Psoas muscle (tissue), 8 donors: ENCODE data around the gene CHRNB1. TPM values are rescaled to one million over a fixed set of nuclear protein-coding genes. Genes with fewer than 3 reads are reported as not detected.

ENCODE experiments used
- ATAC-seq, 4 donors: fragments of 200-7000 bp; cut with Tn5 transposase; one replicate each; pipeline ENCODE4 v1.9.1; 2020; ENCODE audit warnings: moderate library complexity in 3 of 4, mild to moderate bottlenecking in 2 of 4
- DNase-seq, 2 donors: peaks; one replicate each; pipeline ENCODE4 v3.0.0-alpha.2; 2020
- H3K27ac ChIP-seq: fragments of 200-600 bp; one replicate; pipeline ENCODE4 v1.8.0; 2022
- H3K27me3 ChIP-seq, 3 donors: fragments of 200-600 bp in 1 of 3; one replicate each; pipeline versions ENCODE4 v1.6.1 to v1.8.0; 2013 to 2022; ENCODE audit warnings: low read length in 2 of 3, mild to moderate bottlenecking in 2 of 3, moderate library complexity in 1 of 3; ENCODE audit not compliant: insufficient read depth in 3 of 3
- H3K36me3 ChIP-seq, 2 donors: fragments of 200-600 bp in 1 of 2; one replicate each; pipeline versions ENCODE4 v1.6.1 to v1.8.0; 2013 to 2022; ENCODE audit warnings: low read depth in 1 of 2, mild to moderate bottlenecking in 1 of 2, moderate library complexity in 1 of 2; ENCODE audit not compliant: insufficient read depth in 1 of 2
- H3K4me1 ChIP-seq: fragments of 200-600 bp; one replicate; pipeline ENCODE4 v1.8.0; 2022
- H3K4me3 ChIP-seq: fragments of 200-600 bp; one replicate; pipeline ENCODE4 v1.8.0; 2022; ENCODE audit warnings: mild to moderate bottlenecking
- H3K9me3 ChIP-seq: fragments of 200-600 bp; one replicate; pipeline ENCODE4 v1.8.0; 2022
- CTCF ChIP-seq: fragments of 200-600 bp; IDR thresholded peaks from one replicate; pipeline ENCODE4 v1.8.0; 2022; ENCODE audit warnings: antibody characterized with exemption
- WGBS, 3 donors: extraction: QIAGEN DNeasy Blood & Tissue Kit; methylation state at CpG; one replicate each; pipeline versions ENCODE4 v1.1.6 to v1.1.7; 2013; 5-methylcytosine and 5-hydroxymethylcytosine counted together
- intact Hi-C, 2 donors: fragments of 100-400 bp; cut with DNase I; formaldehyde crosslinking; loops; one replicate each; pipeline versions ENCODE4 v1.11.0 to v1.14.2; 2022
- polyA plus RNA-seq, 3 donors: library from polyadenylated mRNA; stranded (reverse); fragments of 200-250 nt; gene quantifications; one replicate each; pipeline ENCODE4 v1.2.3, GENCODE V29; 2013
- total RNA-seq, 4 donors: library from RNA; stranded (reverse); fragmentation: NEBNext Ultra II Directional in 2 of 4; extraction: Animal tissue kit (Norgen Biotek cat#: 25700) in 2 of 4; gene quantifications; one replicate each; pipeline versions ENCODE4 v1.2.1 to v1.2.4, GENCODE V29; 2021 to 2023
- donor health status: healthy with polysubstance abuse.
- donor health status: DM: no; HTN: no; CAD: no; lungs with moderate emphysema.
- donor health status: Bipolar disorder and iron deficiency.
- donor health status: healthy.
- donor health status: DM: yes; HTN: yes; CAD: no.
- donor health status: DM: no; HTN: no; CAD: no.
- donor health status: DM: no; HTN: no; CAD: no.
- donor health status: DM: yes; HTN: yes; CAD: no.

Gene CHRNB1
- total and polyA plus RNA-seq, 7 donors = 73.0 to 190 (median 118) TPM

DNA sequence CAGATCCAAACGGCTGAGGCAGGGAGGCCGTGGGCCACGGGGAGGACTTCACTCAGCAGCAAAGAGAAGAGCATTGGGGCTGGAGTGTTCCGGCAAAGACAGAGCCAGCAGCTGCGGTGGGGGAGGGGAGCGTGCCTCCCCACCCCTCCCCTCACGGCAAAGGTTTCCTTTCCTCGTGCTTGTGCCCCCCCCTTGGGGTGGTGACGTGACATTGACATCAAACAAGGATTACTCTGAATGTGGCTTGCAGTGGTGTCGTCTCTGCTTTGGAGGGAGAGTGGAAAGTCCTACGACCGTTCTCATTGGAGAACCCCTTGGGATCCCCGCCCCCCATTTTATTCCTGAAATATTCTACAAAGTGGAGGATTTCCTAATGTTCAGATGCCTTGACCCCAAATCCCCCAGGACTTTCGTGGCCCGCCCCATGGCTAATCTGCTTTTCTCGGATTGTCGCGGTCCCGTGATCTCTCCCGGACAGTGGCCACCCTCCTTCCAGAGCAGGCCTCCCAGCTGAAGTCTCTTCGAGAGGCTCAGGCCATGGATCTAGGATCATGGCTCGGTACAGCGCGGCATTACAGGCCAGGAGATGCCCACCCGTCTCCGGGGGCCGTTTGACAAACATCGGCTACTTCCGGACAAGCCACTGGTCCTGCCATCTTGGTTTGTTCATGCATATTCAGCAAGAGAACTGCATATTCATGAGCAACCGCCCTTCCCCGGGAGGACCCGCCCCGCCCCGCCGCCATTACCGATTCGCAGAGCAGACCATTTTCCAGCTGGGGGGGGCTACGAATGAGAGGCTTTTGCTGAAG is 38.6 kb downstream of the CHRNB1 start:
- Histone ChIP-seq H3K9me3 (no peaks in the 10 kb centered on the region), H3K36me3 (peaks cover 3 to 4% of the 10 kb centered on the region in 2 donors), H3K4me1 (peaks cover 48% of the 10 kb centered on the region), H3K27me3 (no peaks in the 10 kb centered on the region), H3K27ac (peak overlapping the region; percentile 100), H3K4me3 (peak overlapping the region; percentile 85)
- TF ChIP-seq CTCF = no peak
- DNase-seq (peak; percentile 95 to 98), ATAC-seq (peak; percentile 71 to 79 (median 72))
- intact Hi-C loops = loop anchor here in 1 of 2 donors (1.0 to 5.0 kb wide), 4 partner anchors 43 to 739 kb away; partner anchors contain the start of gene TMEM256
- WGBS, 3 donors = 1% methylated on average over 38 of the region's 38 CpGs

DNA sequence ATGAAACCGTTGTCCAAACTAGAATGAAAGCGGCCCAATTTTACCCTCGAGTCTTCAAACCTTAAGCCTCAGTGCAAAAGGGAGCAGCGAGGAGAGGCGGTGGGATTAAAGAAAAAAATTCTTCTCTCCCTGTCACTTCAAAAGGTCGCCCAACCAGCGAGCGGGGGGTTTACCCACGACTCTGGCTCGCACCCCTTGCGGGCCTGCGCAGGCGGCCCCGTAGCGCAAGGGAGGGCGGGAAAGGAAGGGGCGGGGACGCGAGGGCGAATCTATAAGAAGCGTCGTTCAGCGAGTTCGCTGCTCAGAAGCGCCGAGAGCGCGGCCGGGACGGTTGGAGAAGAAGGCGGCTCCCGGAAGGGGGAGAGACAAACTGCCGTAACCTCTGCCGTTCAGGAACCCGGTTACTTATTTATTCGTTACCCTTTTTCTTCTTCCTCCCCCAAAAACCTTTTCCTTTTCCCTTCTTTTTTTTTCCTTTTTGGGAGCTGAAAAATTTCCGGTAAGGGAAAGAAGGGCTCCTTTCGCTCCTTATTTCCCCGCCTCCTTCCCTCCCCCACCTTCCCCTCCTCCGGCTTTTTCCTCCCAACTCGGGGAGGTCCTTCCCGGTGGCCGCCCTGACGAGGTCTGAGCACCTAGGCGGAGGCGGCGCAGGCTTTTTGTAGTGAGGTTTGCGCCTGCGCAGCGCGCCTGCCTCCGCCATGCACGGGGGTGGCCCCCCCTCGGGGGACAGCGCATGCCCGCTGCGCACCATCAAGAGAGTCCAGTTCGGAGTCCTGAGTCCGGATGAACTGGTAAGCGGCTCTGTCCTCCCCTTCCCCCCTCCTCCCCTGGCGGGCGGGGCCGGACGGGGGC is 39.4 kb downstream of the CHRNB1 start, which contains the start of gene POLR2A:
Gene POLR2A, plus strand, starts transcription at position 300 of the 852 bp plus-strand sequence.
- peak; percentile 99 for DNase-seq
- peak; percentile 81 to 84 (median 82) for ATAC-seq
- no peaks in the 10 kb centered on the region for H3K9me3 ChIP-seq
- H3K27ac ChIP-seq = peak within 1 kb of the TSS; percentile 100
- H3K4me3 ChIP-seq = peak within 1 kb of the TSS; percentile 85
- TF ChIP-seq CTCF = no peak
- peaks cover 55% of the 10 kb centered on the region for H3K4me1 ChIP-seq
- 0 to 1% (median 0%) methylated on average over 62 to 64 of the region's 64 CpGs for WGBS, 3 donors
- peaks cover 3 to 4% of the 10 kb centered on the region in 2 donors for H3K36me3 ChIP-seq
- no peaks in the 10 kb centered on the region for H3K27me3 ChIP-seq
- intact Hi-C loops = loop anchor here in 1 of 2 donors (1.0 to 5.0 kb wide), 4 partner anchors 44 to 738 kb away; partner anchors contain the start of gene TMEM256

DNA sequence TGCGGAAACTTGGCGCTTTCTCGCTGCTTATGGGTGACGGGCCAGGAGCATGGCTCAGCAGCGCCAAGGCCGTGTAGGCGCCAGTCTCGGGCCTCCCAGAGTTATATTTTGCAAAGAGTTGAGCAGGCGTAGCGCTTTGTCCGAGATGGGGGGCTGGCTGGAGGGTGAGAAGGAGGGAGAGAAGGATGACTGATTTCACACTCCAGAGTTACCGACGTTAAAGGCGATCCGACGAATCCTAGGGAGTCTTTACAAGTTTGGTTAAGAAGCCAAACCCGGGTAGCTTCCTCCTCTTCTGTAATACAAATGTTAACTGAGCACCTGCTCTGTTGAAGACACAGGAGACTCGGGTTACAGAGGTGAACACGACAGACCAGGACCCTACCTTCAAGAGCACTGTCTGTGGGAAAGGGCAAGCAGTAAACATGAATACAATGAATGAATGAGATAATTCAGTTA is 40.1 kb downstream of the CHRNB1 start:
- Histone ChIP-seq H3K4me1 (peaks cover 56% of the 10 kb centered on the region), H3K36me3 (peaks cover 3 to 4% of the 10 kb centered on the region in 2 donors), H3K4me3 (peak overlapping the region; percentile 85), H3K27me3 (no peaks in the 10 kb centered on the region), H3K27ac (peak overlapping the region; percentile 100), H3K9me3 (no peaks in the 10 kb centered on the region)
- no peak for ATAC-seq
- DNase-seq = no peak
- 0 to 1% (median 0%) methylated on average over 19 of the region's 19 CpGs for WGBS, 3 donors
- peak; percentile 9 for TF ChIP-seq CTCF
- intact Hi-C loops = loop anchor here (1.0 to 5.0 kb wide), 6 partner anchors 45 to 737 kb away; partner anchors contain the start of genes KCTD11 (in 2 of the 2), PLSCR3 (in 1 of the 2) and TMEM256 (in 1 of the 2)

DNA sequence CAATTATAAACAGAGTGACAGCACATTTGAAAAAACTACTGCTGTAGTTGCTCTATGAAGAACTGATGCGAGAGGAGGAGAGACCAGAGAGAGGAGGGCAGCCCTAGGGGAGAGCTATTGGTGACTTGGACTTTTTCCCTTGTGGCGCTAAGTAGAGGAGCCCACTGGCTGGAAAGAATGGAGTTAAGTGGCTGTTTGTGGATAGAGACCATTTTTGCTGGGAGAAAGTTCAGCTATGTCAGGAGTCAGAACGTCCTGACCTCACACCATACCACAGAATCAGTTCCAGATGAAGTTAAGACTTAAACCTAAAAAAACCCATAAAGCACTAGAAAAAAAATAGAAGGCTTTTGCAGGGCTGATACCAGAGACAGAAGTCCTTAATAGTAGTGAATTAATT is 41.3 kb downstream of the CHRNB1 start:
- no peak for TF ChIP-seq CTCF
- no peaks in the 10 kb centered on the region for H3K27me3 ChIP-seq
- ATAC-seq (no peak), DNase-seq (no peak)
- peaks cover 55% of the 10 kb centered on the region for H3K4me1 ChIP-seq
- H3K9me3 ChIP-seq = no peaks in the 10 kb centered on the region
- H3K27ac ChIP-seq = peak overlapping the region; percentile 6
- peak overlapping the region; percentile 85 for H3K4me3 ChIP-seq
- intact Hi-C loops = loop anchor here (5.0 kb wide), 2 partner anchors 94 to 134 kb away; partner anchors contain the start of genes KCTD11 (in 2 of the 2) and PLSCR3 (in 1 of the 2)
- H3K36me3 ChIP-seq = peaks cover 3 to 6% of the 10 kb centered on the region in 2 donors
- 49 to 53% (median 52%) methylated on average over 3 of the region's 3 CpGs for WGBS, 3 donors
